ENCODE results near the gene CDK5. TPM values are rescaled to one million over a fixed set of nuclear protein-coding genes. Genes with fewer than 3 reads are reported as not detected.

The CDK5 gene
- total and polyA plus RNA-seq, 9 of the 15 experiments (the other 6 are each of a cell fraction or from before 2014, with no cell fraction given): 3.2 to 38.0 (median 27.5) TPM

GRCh38 chr7:151087245-151088018, 29.7 kb upstream of the CDK5 start (continued):
- peak in 1 of 2 experiments; percentile 59; a peak in 2 of 4 replicates for TF ChIP-seq MLLT1 (IDR thresholded peaks at IDR 0.05)
- peak; percentile 44; the same call in 1 of the 2 replicates for TF ChIP-seq MTA3 (IDR thresholded peaks at IDR 0.05; ENCODE audit: borderline replicate concordance)
- TF ChIP-seq RB1 (IDR thresholded peaks at IDR 0.05; ENCODE audit: low read depth): peak; percentile 90
- peak; percentile 2; the same call in 1 of the 2 replicates for TF ChIP-seq MAX (CRISPR knock-in tag; IDR thresholded peaks at IDR 0.05)
- TF ChIP-seq NCOR1 (IDR thresholded peaks at IDR 0.05): no peak
- no peak for TF ChIP-seq CHCHD3 (CRISPR knock-in tag; IDR thresholded peaks at IDR 0.05)
- TF ChIP-seq ZNF609 (CRISPR knock-in tag; IDR thresholded peaks at IDR 0.05; ENCODE audit: borderline replicate concordance): no peak
- peak; percentile 85 for TF ChIP-seq RBFOX2 (IDR thresholded peaks at IDR 0.05; ENCODE audit: low read depth, low read length)
- TF ChIP-seq HNRNPUL1 (IDR thresholded peaks at IDR 0.05; ENCODE audit: low read length): no peak
- TF ChIP-seq MTF1 (CRISPR knock-in tag; IDR thresholded peaks at IDR 0.05; ENCODE audit: borderline replicate concordance): no peak
- TF ChIP-seq GABPB2 (CRISPR knock-in tag; conservative IDR thresholded peaks at IDR 0.05): no peak
- no peak for TF ChIP-seq RBM39 (optimal IDR thresholded peaks at IDR 0.05; ENCODE audit: low read depth, low read length)
- no peak; a peak in 1 of 4 replicates for TF ChIP-seq HDAC1 (IDR thresholded peaks at IDR 0.05)
- peak; percentile 87 for TF ChIP-seq CXXC5 (CRISPR knock-in tag; IDR thresholded peaks at IDR 0.05)
- TF ChIP-seq PCBP2 (IDR thresholded peaks at IDR 0.05; ENCODE audit: low read depth, low read length, poor library complexity, severe bottlenecking): no peak
- TF ChIP-seq XRCC5 (IDR thresholded peaks at IDR 0.05; ENCODE audit: low read depth, low read length): no peak; the same call in 1 of the 2 replicates
- TF ChIP-seq RBM25 (IDR thresholded peaks at IDR 0.05; ENCODE audit: low read depth, low read length, severe bottlenecking): no peak
- no peak for TF ChIP-seq ZNF707 (CRISPR knock-in tag; conservative IDR thresholded peaks at IDR 0.05)
- TF ChIP-seq PYGO2 (tag; IDR thresholded peaks at IDR 0.05): no peak
- TF ChIP-seq ZNF23 (CRISPR knock-in tag; IDR thresholded peaks at IDR 0.05): no peak
- no peak for TF ChIP-seq PTRF (tag; IDR thresholded peaks at IDR 0.05)

Measured in K562 (cell line).